Dermis microvascular lymphatic vessel endothelial cell (primary cell): ENCODE data around the gene DCTD. TPM values are rescaled to one million over a fixed set of nuclear protein-coding genes. Genes with fewer than 3 reads are reported as not detected.
"Not testable (repeated sequence)": the region's sequence is repeated elsewhere in the genome, so short reads cannot be mapped to it uniquely, and the experiment has no call there.

Source experiments
- DNase-seq, 2 donors: peaks; one replicate each; pipeline versions ENCODE4 v3.0.0 to v3.0.0-alpha.2; 2010; ENCODE audit warnings: low read depth in 2 of 2
- total RNA-seq: library from RNA; depleted of rRNA; stranded (reverse); fragments of >200 nt; gene quantifications from 2 replicates; pipeline ENCODE4 v1.2.1, GENCODE V29; 2014

The DCTD gene
- total RNA-seq, 1 donor from 2014 or later: 73.2 TPM

DNA sequence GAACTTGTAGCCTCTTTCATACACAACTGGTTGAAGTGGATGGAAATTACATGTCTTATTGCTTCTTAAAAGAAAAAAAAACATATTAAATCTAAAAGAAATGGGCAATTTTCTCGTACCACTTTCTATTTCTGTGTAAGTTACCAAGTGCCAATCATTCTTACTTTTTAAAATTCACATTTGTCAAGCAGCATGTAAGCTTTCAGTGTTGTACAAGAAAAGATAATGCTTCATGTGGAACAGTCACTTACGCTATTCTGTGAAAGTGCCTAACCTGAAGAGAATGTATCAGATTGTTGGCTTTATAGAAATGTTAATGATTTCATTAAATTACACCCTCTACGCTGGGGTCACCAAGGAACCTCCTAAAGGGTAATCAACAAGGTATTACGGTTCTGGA, 4.4 kb upstream of the DCTD start:
- no peak for DNase-seq

DNA sequence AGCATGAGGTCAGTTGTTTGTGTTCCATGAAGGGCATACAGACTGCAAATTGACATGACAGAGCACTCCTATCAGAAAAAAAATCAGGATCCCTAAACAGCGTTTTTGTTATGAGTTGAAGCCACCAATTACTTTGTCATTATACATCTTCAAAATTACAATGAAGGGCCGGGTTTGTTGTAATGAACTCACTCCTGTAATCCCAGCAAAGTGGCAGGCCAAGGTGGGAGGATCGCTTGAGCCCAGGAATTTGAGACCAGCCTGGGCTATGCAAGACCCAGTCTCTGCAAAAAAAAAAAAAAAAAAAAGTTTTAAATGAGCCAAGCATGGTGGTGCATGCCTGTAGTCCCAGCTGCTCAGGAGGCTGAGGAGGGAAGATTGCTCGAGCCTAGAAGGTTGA, 3.5 kb upstream of the DCTD start:
- no peak for DNase-seq

DNA sequence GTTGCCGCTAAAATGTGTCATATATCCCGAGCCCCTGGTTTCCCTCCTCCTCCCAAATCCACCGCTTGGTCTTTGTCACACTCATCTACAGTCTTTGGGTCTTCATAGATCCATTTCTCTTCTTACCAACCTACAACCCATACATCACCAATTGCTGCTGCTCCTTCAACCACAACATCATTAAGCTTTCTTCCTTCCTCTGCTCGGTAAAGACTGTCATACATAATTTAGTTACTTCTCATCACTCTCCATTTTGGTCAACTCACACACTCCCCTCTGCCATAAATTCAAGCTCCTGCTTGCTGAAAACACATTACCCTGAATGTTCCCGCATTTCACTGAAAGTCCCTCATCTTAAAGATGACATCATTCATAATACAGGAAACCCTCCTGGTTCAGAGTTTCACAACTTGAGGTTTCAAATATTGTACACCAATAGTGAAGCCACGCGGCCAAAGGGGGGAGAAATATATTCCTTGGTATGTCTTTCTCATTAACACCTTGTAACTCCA, 1.7 kb upstream of the DCTD start:
- DNase-seq: no peak

DNA sequence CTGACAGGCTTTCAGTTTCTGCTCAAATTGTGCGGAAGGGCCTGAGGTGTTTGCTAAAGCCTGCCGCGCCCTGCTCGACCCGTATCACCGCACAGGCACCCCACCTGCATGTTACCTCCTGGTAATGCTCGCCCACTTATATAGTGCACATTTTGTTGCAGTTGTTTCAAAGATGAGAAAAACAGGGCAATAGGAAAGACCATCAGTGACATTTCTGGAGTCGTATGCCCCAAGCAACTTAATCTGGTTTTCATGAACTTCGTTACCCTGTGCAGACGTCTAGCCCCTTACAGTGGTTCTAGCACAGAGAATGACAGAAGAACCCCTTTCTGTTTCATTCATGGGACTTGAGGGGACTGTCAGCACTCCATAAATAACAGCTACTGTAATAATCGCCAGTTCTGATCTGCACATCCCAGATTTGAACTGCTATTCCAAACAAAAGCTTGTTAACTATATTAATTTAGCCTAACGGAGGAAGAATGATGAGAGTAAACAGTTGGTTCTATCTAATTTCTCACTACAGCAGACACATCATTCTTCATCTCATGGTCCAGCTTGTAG, 940 bp upstream of the DCTD start:
- no peak for DNase-seq

DNA sequence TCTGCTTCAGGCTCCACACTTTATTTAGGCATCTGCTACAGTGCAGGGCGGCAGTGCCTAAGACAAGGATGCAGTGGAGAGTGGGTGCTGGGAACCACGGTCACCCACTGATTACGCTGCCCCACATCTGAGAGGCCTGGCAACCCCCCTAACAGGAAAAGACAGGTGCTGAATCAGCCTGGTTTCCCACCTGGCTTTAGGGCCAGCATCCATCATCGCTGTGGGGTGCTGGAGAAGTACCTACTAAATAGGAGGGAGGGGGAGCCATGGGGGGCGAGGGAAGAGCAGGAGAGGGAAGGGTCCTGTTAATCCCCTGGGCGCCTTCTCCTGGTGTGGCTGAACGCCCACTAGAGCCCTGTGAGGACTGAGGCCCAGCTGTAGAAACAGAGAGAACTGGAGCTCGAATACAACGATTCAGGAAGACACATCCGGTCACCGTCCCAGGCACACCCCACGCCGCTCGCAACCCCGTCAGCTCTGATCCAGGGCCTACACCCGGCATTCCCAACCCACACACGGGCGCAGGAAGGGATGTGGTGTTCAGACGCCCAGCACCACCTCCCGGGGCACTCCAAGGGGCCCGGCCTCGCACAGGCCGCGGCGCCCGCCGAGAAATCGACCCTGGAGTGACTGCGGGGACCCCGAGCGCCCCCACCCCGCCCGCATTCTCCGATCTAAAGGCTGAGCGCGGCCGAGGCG, 554 bp downstream of the DCTD start:
- peak; percentile 40 to 65 for DNase-seq

DNA sequence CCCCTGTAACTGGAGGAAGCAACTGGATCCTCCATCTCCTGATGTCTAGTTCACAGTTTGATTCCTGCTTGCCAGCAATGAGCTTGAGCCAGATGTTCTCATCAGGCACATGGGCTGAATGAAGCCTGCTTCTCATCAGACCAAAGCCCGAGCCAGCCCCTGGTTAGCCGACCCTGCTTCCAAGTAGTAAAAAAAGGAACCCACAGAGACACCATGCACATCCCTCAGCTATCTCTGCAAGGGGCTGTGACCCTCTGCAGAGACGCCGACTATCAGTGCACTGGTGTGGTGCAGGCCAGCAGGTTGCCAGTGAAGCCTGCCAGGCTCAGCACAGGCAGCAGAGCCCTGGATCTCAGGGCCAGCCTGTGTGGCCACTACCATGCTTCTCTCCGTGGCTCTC, 2.8 kb downstream of the DCTD start:
- no peak for DNase-seq

DNA sequence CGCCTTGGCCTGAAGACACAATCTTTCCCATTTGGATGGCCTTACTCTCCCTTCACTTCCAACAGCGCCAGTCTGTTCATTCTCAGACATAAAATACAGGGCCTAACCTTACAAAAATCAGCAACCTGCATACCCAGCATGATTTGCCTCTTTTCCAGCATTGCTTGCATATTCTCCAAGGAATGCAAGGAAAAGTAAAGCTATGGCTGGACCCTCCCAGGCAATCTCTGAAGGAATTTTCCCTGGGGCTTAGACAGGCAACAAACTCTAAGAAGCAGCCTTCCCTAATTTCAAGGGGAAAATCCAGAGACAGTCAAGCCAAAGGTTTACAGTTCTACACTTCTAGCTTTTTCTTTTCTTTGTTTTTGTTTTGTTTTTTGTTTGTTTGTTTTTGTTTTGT, 3.6 kb downstream of the DCTD start:
- DNase-seq: no peak

DNA sequence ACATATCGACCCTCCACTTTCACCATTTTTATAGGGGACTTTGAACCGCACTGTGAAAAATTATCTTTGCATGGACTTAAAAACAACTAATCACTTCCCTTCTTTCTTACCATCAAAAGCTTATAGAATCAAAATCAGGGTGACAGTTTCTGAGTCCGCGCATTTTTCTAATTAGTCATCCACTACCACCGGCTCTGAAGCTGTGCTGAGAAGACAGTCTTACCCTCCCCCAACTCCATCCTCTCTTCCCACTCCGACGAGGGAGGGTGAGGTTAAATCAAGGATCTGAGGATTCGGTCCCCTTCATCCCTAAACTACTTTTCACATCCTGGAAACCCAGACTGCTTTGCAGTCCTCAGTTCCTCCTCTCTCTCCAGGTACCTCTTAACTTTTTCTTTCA, 4.2 kb downstream of the DCTD start:
- no peak for DNase-seq

DNA sequence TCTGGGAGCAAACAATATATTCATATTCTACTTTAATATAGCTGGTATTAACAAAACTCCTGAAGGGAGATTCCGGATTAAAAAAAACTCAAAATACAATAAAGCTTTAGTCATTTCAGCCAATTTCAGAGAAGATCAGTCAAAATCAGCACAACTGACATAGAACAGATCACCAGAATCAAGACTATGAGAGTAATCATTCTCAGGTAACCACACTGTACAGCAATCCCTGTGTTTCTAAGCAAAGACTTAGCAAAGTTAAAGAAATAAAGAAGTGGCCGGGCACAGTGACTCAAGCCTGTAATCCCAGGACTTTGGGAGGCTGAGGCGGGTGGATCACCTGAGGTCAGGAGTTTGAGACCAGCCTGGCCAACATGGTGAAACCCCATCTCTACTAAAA, 9.1 kb downstream of the DCTD start:
- DNase-seq: no peak

DNA sequence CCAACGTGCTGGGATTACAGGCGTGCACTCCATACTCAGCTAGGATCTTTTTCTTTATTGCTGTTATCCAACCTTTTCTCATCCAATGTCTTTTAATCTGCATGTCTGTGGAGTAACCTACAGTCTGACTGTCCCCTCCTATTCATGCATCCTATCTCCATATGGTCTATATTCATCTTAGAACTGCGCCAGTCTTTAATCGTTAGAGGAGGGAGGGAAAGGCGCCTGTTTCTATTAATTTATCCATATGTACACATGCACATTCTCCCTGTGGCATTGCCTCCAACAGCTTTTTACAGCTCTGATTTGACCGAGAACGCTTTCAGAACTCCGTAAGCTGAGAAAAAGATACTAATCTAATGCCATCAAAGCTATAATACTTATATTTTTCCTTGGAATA, 9.8 kb downstream of the DCTD start:
- no peak for DNase-seq

DNA sequence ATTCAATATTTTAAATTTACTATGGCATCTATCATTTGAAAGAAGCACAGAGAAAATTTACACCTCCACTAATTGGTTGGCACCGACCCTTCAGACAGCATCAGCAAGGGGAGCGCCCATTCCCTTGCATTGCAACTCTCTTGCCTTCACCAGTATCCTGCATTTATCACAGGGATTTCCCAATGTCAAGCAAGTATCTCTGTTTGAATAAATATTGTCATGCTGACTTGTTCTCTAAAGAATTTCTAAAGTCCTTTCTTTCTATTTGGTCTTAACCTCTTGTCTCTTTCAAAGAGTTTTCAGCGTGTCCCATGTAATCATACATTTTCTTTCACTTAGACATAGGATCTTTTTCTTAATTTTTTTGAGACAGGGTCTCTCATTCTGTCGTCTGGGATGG, 10.4 kb downstream of the DCTD start:
- no peak for DNase-seq

DNA sequence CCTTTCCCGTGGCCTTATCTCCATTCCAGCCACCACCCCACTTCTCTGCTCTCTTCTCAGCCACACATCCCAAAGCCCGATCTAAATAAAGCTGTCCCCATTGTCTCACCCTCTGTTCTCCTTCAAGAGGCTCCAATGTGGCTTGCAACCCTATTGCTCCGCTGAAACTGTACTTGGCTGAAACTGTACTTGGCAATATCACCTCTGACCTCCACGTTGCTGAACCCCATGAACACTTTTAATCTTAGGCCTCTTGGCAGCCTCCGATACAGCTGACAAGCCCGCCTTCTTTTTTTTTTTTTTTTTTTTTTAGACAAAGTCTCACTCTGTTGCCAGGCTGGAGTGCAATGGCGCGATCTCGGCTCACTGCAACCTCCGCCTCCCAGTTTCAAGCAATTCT, 12.1 kb downstream of the DCTD start:
- DNase-seq: no peak

DNA sequence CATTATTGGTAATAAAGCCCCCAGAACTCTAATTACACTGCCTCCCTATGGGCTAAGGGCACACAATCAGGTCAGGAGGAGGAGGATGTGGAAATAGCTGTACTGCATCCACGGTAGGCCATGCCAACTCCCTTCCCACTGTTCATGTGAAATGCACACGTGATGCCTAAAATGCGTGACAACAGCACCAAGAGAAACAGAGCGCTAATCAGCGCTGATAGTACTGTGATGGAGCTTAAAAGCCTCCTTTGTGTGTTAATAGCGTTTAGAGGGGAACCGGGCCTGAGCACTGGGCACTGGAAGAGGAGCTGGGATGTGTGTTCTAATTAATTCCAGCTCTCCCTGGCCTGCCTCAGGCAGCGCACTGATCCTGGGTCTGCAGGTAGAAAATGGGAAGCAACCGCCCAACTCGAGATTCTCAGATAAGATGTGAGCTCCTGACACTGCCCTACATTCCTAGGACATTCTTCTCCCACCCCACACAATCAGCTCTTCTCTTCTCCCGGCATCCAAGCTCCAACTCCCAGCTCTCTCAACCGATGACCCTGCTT, 12.9 kb downstream of the DCTD start:
- DNase-seq: no peak

DNA sequence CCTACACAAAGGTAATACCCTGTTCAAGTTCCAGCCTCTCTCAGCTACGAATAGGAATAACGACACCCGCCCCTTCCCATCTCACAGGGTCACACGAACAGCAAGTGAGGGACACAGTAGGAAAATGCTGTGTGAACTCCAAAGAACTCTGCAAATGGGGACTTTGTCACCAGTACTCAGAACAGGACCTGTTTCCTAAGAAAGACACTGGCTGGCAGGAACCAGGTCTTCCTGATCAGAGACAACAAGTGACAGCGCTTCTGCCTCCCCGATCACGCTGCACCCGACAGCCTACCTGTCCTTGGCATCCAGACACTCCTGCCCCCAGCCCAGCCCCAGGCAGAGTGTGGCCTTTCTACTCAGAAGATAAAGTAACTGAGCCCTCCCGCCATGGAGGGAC, 14.2 kb downstream of the DCTD start:
- DNase-seq: no peak

DNA sequence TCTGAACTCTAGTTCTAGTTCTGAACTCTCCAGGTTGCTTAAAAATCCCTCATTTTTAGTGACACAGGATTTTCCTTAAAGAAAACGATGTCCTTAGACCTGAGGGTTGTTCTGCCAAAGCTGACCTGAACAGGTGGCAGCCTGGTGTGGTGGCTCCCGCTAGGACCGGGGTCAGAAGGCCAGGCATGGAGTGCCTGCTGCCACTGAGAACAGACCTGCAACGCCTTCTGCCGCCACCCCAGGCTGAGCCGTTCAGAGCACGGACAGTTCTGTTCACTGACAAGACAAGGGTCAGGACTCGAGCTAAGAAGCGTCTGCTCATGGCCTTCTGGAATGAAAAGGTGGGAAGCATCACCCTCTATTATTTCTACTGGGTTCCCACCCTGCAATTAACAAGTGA, 15.8 kb downstream of the DCTD start:
- no peak for DNase-seq

DNA sequence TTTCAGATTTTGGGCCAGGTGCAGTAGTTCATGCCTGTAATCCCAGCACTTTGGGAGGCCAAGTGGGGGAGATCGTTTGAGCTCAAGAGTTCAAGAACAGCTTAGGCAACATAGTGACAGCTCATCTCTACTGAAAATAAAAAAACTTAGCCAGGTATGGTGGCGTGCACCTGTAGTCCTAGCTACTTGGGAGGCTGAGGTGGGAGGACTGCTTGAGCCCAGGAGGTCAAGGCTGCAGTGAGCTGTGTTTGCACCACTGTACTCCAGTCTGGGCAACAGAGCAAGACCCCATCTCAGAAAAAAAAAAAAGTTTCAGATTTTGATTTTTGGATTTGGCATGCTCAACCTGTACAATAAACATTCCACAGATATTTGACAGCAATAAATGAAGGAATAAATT, 17.2 kb downstream of the DCTD start:
- not testable (repeated sequence) for DNase-seq

DNA sequence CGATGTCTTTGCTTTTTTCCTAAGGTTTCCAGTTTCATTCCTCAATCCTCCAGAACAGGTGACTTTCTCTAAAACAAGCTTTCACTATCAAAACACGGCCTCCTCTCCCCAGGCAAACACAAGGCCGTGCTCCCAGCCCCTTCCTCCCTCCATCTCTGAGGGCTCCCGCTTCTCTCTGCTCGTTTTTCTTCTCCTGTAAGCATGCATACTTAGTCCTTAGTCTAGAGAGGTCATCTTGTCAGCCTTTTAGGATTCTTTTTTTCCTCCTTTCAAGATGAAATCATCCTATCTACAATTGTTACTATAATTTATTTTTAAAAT, 18.7 kb downstream of the DCTD start:
- DNase-seq: no peak

DNA sequence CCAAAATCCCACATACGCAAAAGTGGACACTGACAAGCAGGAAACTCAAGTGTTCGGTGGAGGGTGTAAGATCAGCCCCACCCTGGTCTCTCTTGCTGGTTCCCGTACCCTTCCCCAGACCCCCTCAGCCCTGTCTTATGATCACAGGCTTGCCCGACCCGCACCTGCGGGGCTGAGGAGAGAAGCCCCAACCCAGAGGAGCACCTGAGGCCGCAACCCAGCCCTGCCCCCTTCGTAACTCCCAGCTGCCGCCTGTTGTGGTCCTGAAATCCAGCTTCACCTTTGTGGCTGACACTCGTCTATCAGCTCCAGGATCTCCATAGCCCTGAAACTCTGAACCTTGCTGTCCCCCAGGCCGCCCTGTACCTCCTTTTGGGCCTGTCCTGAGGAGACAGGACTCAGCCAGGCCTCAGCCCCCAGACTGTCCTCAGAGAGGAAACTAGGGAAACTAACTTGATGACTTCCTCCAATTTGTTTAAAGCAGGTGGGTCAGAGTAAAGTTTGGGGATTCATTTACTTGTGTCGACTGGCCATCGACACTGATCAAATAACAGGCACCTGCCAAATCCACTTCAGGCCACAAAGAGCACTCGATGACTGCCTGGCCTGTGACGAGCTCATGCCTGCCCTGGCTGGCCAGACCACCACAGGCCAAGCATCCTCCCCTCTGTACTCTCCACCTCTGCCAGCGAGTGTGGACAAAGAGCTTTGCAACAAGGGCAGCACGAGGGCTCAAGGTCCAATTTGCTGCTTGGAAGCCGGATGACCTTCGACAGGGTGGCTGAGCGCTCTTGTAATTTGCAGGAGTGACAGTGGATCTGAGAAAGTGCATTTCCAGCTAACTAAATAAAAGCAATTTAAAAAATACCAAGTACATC, 19.3 kb downstream of the DCTD start:
- no peak for DNase-seq

DNA sequence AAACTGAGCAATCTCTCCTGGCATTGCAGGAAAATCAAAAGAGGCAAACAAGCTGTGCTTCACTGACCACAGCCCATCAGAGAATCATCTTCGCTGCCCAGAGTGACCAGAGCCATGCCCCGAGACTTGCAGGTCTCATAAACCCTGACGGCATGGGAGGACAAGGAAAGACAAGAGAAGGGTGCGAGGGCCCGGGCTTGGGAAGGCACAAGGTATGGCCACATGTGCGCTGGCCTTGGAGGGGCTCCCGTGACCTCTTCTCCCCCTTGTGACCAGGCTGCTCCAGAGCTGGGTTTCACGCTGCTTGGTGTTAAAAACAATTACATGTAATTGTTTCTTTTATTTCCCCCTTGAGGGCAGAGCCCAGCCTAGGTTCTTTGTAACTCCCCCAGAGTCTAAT, 20.8 kb downstream of the DCTD start:
- DNase-seq: no peak

DNA sequence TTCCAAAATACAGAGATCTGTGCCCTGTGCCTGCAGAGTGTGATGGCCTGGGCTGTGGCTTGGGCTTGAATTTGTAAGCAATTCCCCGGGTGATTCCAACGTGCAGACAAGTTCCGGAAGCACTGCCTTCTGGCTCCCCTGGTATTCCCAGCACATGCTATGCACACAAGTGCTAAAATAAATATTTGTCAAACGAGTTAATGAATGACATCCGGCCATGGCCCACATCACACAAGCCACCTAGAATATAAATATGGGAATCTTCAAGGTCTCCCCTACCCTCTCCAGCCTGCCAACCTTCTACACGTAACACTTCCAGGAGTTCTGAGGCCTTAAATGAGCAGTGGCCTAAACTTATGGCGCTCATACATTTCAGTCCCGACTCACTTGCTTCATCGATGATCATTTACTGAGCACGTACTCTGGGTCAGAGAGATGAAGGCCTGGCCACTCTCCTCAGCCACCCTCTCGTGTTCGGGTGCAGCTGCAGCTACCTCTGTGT, 21.3 kb downstream of the DCTD start:
- no peak for DNase-seq

DNA sequence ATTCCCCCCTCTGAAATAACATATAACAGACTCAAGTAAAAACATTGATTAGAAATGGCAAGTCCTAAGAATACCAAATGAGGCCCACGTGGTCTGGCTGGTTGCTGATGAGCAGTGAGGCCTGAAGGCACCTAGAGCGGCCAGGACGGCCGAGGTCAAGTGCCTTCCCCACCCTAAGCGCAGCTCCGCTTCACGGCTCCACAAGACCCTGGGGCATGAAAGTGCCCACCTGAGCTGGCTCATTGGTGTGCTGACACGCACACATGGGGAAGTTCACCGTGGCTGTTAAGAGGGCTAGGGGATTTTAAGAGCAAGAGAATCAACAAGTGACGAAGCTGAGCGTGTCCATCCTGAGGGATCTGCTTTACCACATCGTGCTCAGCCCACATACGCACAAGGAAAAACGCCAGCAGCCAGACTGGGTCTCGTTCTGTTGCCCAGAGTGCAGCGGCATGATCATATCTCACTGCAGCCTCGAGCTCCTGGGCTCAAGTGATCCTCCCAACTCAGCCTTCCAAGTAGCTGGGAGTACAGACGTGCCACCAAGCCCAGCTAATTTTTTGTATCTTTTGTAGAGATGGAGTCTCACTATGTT, 22.4 kb downstream of the DCTD start:
- no peak for DNase-seq
